Raji (cell line): ENCODE measurements around the gene DCDC2.

ENCODE experiments used
- POLR2A ChIP-seq: IDR thresholded peaks from 2 replicates; pipeline ENCODE4 v1.6.1; 2011; ENCODE audit warnings: low read depth, low read length, control low read depth; ENCODE audit not compliant: insufficient read depth

DCDC2 gene

GRCh38 chr6:24283043-24283985 lies 74.5 kb downstream of the DCDC2 start:
- no peak for TF ChIP-seq POLR2A

- TF ChIP-seq POLR2A: no peak
These were observed 83.3 kb downstream of the DCDC2 start for GRCh38 chr6:24274441-24275083.

- no peak for TF ChIP-seq POLR2A
These were observed 84.6 kb downstream of the DCDC2 start for GRCh38 chr6:24273096-24273870.

GRCh38 chr6:24272553-24272952 lies 85.3 kb downstream of the DCDC2 start:
- no peak for TF ChIP-seq POLR2A

GRCh38 chr6:24272148-24272547 lies 85.7 kb downstream of the DCDC2 start:
- TF ChIP-seq POLR2A: no peak

- TF ChIP-seq POLR2A: no peak
These were observed 87.8 kb downstream of the DCDC2 start for GRCh38 chr6:24270011-24270410.

- no peak for TF ChIP-seq POLR2A
These were observed 100.6 kb downstream of the DCDC2 start for GRCh38 chr6:24257282-24257681.

GRCh38 chr6:24255676-24256075 lies 102.2 kb downstream of the DCDC2 start:
- TF ChIP-seq POLR2A: no peak

- TF ChIP-seq POLR2A: no peak
These were observed 104.5 kb downstream of the DCDC2 start for GRCh38 chr6:24253360-24253759.

- TF ChIP-seq POLR2A: no peak
These were observed 105.6 kb downstream of the DCDC2 start for GRCh38 chr6:24252280-24252679.

GRCh38 chr6:24251339-24251738 lies 106.5 kb downstream of the DCDC2 start:
- no peak for TF ChIP-seq POLR2A

GRCh38 chr6:24249926-24250325 lies 107.9 kb downstream of the DCDC2 start:
- no peak for TF ChIP-seq POLR2A

GRCh38 chr6:24245275-24245674 lies 112.6 kb downstream of the DCDC2 start:
- TF ChIP-seq POLR2A: no peak

GRCh38 chr6:24242924-24243323 lies 114.9 kb downstream of the DCDC2 start:
- no peak for TF ChIP-seq POLR2A

- TF ChIP-seq POLR2A: no peak
These were observed 116.9 kb downstream of the DCDC2 start for GRCh38 chr6:24240943-24241342.
